GM20000 (cell line): ENCODE data around the gene ETV1.

Experiments
- DNase-seq: peaks from one replicate; pipeline ENCODE4 v3.0.0; 2012; ENCODE audit warnings: low spot score
- CTCF ChIP-seq: IDR thresholded peaks from 2 replicates; pipeline ENCODE4 v1.5.1; 2012; ENCODE audit warnings: mild to moderate bottlenecking, control low read depth; ENCODE audit errors: extremely low read depth, missing control alignments

The ETV1 gene

GRCh38 chr7:13986208-13986607, 3.3 kb downstream of the ETV1 start:
- no peak for TF ChIP-seq CTCF
- DNase-seq, result no peak

- TF ChIP-seq CTCF, result no peak
- no peak for DNase-seq
These were observed 4.4 kb downstream of the ETV1 start for GRCh38 chr7:13984831-13985685.

GRCh38 chr7:13984061-13984460, 5.4 kb downstream of the ETV1 start:
- no peak for TF ChIP-seq CTCF
- no peak for DNase-seq

- no peak for TF ChIP-seq CTCF
- no peak for DNase-seq
These were observed 6.4 kb downstream of the ETV1 start for GRCh38 chr7:13982940-13983677.

- no peak for TF ChIP-seq CTCF
- no peak for DNase-seq
These were observed 8.4 kb downstream of the ETV1 start for GRCh38 chr7:13981070-13981469.

- no peak for TF ChIP-seq CTCF
These were observed 9.0 kb downstream of the ETV1 start for GRCh38 chr7:13980474-13980873.

More at GRCh38 chr7:13980474-13980873, 9.0 kb downstream of the ETV1 start:
- no peak for DNase-seq
